ENCODE data around the gene ARHGEF7. TPM values are rescaled to one million over a fixed set of nuclear protein-coding genes. Genes with fewer than 3 reads are reported as not detected.

The ARHGEF7 gene
- total RNA-seq, 2 experiments from 2014 or later, result 58.7 to 67.2 TPM

DNA sequence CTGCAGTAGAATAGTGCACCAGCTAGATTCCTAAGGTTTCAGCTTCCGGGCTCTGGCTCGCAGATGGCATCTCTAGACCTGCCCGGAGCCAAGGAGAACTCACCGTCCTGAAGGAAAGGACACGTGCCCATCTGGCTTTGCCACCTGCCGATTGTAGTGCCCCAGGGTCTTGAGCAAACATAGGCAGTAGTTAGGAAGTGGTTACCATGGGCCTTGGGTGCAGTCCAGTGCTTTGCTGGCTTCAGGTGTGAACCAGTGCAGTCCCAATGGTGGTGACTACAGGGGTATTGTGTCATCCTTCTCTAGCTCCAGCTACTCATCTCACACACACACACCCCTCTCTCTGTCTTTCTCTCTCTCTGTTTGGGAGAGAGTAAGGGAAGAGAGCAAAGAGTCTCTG lies 143.9 kb downstream of the ARHGEF7 start:
- Mint-ChIP-seq H3K4me1 (peaks cover 3% of the 10 kb centered on the region), H3K36me3 (peaks cover 51% of the 10 kb centered on the region), H3K27me3 (no peaks in the 10 kb centered on the region), H3K27ac (no peak overlapping the region), H3K4me3 (no peak overlapping the region), H3K9me3 (ENCODE audit: low read depth) (peaks cover 12% of the 10 kb centered on the region)
- ATAC-seq, result no peak
- DNase-seq, result peak; percentile 31
- CTCF ChIA-PET, result no interaction called here

- H3K27me3 Mint-ChIP-seq, result no peaks in the 10 kb centered on the region
- peaks cover 37% of the 10 kb centered on the region for H3K36me3 Mint-ChIP-seq
- CTCF ChIA-PET, result no interaction called here
- H3K4me1 Mint-ChIP-seq, result peaks cover 3% of the 10 kb centered on the region
- no peak overlapping the region for H3K4me3 Mint-ChIP-seq
- DNase-seq (no peak), ATAC-seq (no peak)
- H3K27ac Mint-ChIP-seq, result no peak overlapping the region
- peaks cover 11% of the 10 kb centered on the region for H3K9me3 Mint-ChIP-seq (ENCODE audit: low read depth)
Observed at GRCh38 chr13:111261326-111261725, 146.2 kb downstream of the ARHGEF7 start.

DNA sequence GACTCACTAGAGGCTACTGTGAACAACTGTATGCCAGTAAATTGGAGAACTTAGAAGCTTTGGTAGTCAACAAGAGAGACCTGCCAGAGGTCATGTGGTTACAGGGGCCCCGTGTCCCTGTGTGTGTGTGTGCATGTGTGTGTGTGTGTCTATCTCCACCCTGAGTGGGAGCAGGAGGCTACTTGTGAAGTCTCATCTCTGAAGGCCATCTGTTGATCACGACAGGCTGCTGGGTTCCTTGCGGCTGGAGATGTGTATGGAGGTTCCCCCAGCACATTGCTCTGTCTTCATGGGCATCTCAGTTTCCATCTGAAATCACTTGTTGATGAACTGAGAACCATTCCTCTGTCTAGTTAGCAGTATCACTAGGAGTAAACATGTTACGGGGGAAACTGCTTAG lies 147.2 kb downstream of the ARHGEF7 start:
- peaks cover 30% of the 10 kb centered on the region for H3K36me3 Mint-ChIP-seq
- CTCF ChIA-PET, result no interaction called here
- H3K9me3 Mint-ChIP-seq (ENCODE audit: low read depth), result peaks cover 5% of the 10 kb centered on the region
- ATAC-seq (no peak), DNase-seq (peak; percentile 28)
- no peak overlapping the region for H3K27ac Mint-ChIP-seq
- no peaks in the 10 kb centered on the region for H3K27me3 Mint-ChIP-seq
- no peak overlapping the region for H3K4me3 Mint-ChIP-seq
- H3K4me1 Mint-ChIP-seq, result no peaks in the 10 kb centered on the region

GRCh38 chr13:111262715-111263114 lies 147.6 kb downstream of the ARHGEF7 start:
- ATAC-seq, result no peak
- CTCF ChIA-PET, result no interaction called here

GRCh38 chr13:111263566-111263965 lies 148.5 kb downstream of the ARHGEF7 start:
- Mint-ChIP-seq H3K4me1 (no peaks in the 10 kb centered on the region), H3K36me3 (peaks cover 21% of the 10 kb centered on the region), H3K27me3 (no peaks in the 10 kb centered on the region), H3K4me3 (no peak overlapping the region), H3K27ac (no peak overlapping the region), H3K9me3 (ENCODE audit: low read depth) (peaks cover 5% of the 10 kb centered on the region)
- no peak for ATAC-seq
- CTCF ChIA-PET, result no interaction called here
- no peak for DNase-seq

More at GRCh38 chr13:111262715-111263114, 147.6 kb downstream of the ARHGEF7 start:
- Mint-ChIP-seq H3K4me1 (no peaks in the 10 kb centered on the region), H3K27ac (no peak overlapping the region), H3K27me3 (no peaks in the 10 kb centered on the region), H3K36me3 (peaks cover 26% of the 10 kb centered on the region), H3K9me3 (ENCODE audit: low read depth) (peaks cover 5% of the 10 kb centered on the region), H3K4me3 (no peak overlapping the region)
- DNase-seq, result peak; percentile 28

- DNase-seq (no peak), ATAC-seq (no peak)
- H3K4me3 Mint-ChIP-seq, result no peak overlapping the region
- H3K36me3 Mint-ChIP-seq, result peaks cover 14% of the 10 kb centered on the region
- CTCF ChIA-PET, result no interaction called here
- H3K27ac Mint-ChIP-seq, result no peak overlapping the region
- no peaks in the 10 kb centered on the region for H3K27me3 Mint-ChIP-seq
- H3K9me3 Mint-ChIP-seq (ENCODE audit: low read depth), result no peaks in the 10 kb centered on the region
- peaks cover 5% of the 10 kb centered on the region for H3K4me1 Mint-ChIP-seq
Observed at GRCh38 chr13:111265006-111265700, 150.0 kb downstream of the ARHGEF7 start.

DNA sequence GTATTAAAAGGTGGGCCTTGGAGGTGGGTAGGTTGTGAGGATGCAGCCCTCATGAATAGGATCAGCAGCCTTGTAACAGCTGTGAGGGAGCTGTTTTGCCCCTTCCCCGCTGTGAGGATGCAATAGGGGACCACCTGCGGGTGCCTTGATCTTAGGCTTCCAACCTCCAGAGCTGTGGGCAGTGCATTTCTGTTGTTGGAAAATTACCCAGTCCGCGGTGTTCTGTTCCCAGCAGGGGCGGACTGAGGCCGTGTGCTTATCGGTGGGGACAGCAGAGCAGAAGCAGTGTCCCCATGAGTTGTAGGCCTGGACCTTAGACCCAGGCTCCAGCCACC lies 150.6 kb downstream of the ARHGEF7 start:
- CTCF ChIA-PET, result no interaction called here
- peaks cover 8% of the 10 kb centered on the region for H3K4me1 Mint-ChIP-seq
- H3K4me3 Mint-ChIP-seq, result no peak overlapping the region
- H3K9me3 Mint-ChIP-seq (ENCODE audit: low read depth), result no peaks in the 10 kb centered on the region
- ATAC-seq, result no peak
- peaks cover 12% of the 10 kb centered on the region for H3K36me3 Mint-ChIP-seq
- H3K27me3 Mint-ChIP-seq, result no peaks in the 10 kb centered on the region
- DNase-seq, result no peak
- no peak overlapping the region for H3K27ac Mint-ChIP-seq

- DNase-seq (peak; percentile 22), ATAC-seq (no peak)
- H3K27me3 Mint-ChIP-seq, result no peaks in the 10 kb centered on the region
- H3K4me3 Mint-ChIP-seq, result no peak overlapping the region
- peaks cover 12% of the 10 kb centered on the region for H3K36me3 Mint-ChIP-seq
- peaks cover 8% of the 10 kb centered on the region for H3K4me1 Mint-ChIP-seq
- CTCF ChIA-PET, result no interaction called here
- no peaks in the 10 kb centered on the region for H3K9me3 Mint-ChIP-seq (ENCODE audit: low read depth)
- H3K27ac Mint-ChIP-seq, result no peak overlapping the region
Observed at GRCh38 chr13:111267205-111267604, 152.1 kb downstream of the ARHGEF7 start.

GRCh38 chr13:111267784-111268183 lies 152.7 kb downstream of the ARHGEF7 start:
- Mint-ChIP-seq H3K36me3 (peaks cover 12% of the 10 kb centered on the region), H3K27me3 (no peaks in the 10 kb centered on the region), H3K27ac (no peak overlapping the region), H3K4me3 (no peak overlapping the region), H3K9me3 (ENCODE audit: low read depth) (no peaks in the 10 kb centered on the region), H3K4me1 (peaks cover 8% of the 10 kb centered on the region)
- DNase-seq (no peak), ATAC-seq (no peak)
- CTCF ChIA-PET, result no interaction called here

GRCh38 chr13:111269508-111269907 lies 154.4 kb downstream of the ARHGEF7 start:
- CTCF ChIA-PET, result no interaction called here
- ATAC-seq, result no peak

GRCh38 chr13:111270126-111270525 lies 155.0 kb downstream of the ARHGEF7 start:
- Mint-ChIP-seq H3K27ac (peak overlapping the region; percentile 61), H3K4me3 (no peak overlapping the region), H3K36me3 (peaks cover 16% of the 10 kb centered on the region), H3K4me1 (peaks cover 8% of the 10 kb centered on the region), H3K9me3 (ENCODE audit: low read depth) (no peaks in the 10 kb centered on the region), H3K27me3 (no peaks in the 10 kb centered on the region)
- DNase-seq, result peak; percentile 33
- ATAC-seq, result no peak
- CTCF ChIA-PET, result no interaction called here

More at GRCh38 chr13:111269508-111269907, 154.4 kb downstream of the ARHGEF7 start:
- peak; percentile 22 for DNase-seq
- Mint-ChIP-seq H3K27me3 (no peaks in the 10 kb centered on the region), H3K9me3 (ENCODE audit: low read depth) (no peaks in the 10 kb centered on the region), H3K36me3 (peaks cover 14% of the 10 kb centered on the region), H3K4me1 (peaks cover 8% of the 10 kb centered on the region), H3K4me3 (no peak overlapping the region), H3K27ac (no peak overlapping the region)

DNA sequence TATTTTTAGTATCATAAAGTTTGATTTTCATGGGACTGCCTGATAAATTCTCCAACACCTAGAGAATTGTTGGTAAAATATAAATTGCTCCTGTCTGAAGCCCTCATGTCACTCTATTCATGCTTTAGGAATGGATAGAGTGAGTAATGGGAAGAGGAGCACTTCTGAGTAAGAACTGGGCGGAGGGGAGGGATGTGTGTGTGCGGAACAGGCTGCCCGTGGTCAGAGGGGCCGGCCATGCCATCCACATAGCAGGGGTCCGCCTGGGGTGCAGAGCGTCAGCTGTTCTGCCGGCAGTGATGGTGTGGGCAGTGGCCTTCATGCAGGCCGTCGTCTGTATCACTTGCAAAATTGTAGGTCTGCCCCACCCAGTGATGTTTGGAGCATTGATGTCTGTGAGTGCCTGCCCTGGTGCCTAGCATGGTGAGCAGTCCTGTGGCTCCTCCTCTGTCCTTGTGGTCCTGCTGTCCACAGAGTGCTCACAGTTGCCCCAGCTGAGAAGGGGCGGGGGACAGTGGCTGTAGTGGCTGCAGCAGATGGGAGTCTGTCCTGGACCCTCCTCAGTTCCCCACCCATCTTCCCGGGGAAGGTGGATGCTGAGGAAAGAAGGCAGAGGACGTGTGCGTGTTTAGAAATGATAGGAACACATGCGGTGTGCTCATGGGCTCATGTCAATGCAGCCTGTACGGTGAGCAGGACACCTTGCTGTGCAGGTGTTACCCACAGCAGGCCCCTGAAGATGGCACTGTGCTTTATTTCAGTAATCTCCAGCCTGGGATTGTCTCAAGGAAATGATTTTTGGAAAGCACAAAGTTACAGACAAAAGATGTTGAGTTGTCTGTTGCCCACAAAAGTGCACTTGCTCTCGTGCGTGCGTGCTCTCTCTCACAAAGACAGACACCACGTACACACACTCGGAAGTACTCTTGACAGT lies 155.9 kb downstream of the ARHGEF7 start:
- ATAC-seq, result no peak
- peaks cover 25% of the 10 kb centered on the region for H3K36me3 Mint-ChIP-seq
- H3K9me3 Mint-ChIP-seq (ENCODE audit: low read depth), result no peaks in the 10 kb centered on the region
- no peak overlapping the region for H3K27ac Mint-ChIP-seq
- H3K4me1 Mint-ChIP-seq, result peaks cover 16% of the 10 kb centered on the region
- DNase-seq, result peak; percentile 11
- no peak overlapping the region for H3K4me3 Mint-ChIP-seq
- CTCF ChIA-PET, result no interaction called here
- H3K27me3 Mint-ChIP-seq, result no peaks in the 10 kb centered on the region

GRCh38 chr13:111272117-111272516 lies 157.0 kb downstream of the ARHGEF7 start:
- H3K36me3 Mint-ChIP-seq, result peaks cover 32% of the 10 kb centered on the region
- H3K4me1 Mint-ChIP-seq, result peaks cover 21% of the 10 kb centered on the region
- no peaks in the 10 kb centered on the region for H3K9me3 Mint-ChIP-seq (ENCODE audit: low read depth)
- H3K27ac Mint-ChIP-seq, result no peak overlapping the region
- CTCF ChIA-PET, result no interaction called here
- DNase-seq (peak; percentile 18), ATAC-seq (no peak)
- no peak overlapping the region for H3K4me3 Mint-ChIP-seq
- no peaks in the 10 kb centered on the region for H3K27me3 Mint-ChIP-seq

DNA sequence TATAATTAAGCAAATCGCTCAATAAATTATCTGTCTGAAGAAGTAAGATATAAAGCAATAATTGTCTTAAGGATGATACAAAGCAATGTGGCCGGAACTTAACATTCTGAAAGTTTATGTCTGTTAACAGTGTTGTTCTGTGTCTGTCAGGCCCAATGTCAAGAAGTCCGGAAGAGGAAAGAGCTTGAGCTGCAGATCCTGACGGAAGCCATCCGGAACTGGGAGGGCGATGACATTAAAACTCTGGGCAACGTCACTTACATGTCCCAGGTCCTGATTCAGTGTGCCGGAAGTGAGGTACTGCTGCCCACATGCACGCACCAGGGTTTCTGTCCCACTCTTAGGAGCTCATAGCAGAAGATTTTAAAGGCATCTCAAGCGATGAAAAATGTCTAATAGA lies 160.3 kb downstream of the ARHGEF7 start:
- Mint-ChIP-seq H3K27ac (no peak overlapping the region), H3K4me3 (no peak overlapping the region), H3K4me1 (peaks cover 24% of the 10 kb centered on the region), H3K36me3 (peaks cover 35% of the 10 kb centered on the region), H3K9me3 (ENCODE audit: low read depth) (no peaks in the 10 kb centered on the region), H3K27me3 (no peaks in the 10 kb centered on the region)
- no peak for DNase-seq
- no peak for ATAC-seq
- CTCF ChIA-PET, result no interaction called here

All from activated CD8-positive, alpha-beta memory T cell treated with anti-CD3 and anti-CD28 coated beads, Interleukin-2, amount 10 ng/mL, durations not matched to agents 7 days and 5 days (primary cell).